Endothelial cell of umbilical vein (primary cell): Measurements from ENCODE around the gene WDR47.

Experiments
- EZH2 ChIP-seq: IDR thresholded peaks from 2 replicates; pipeline ENCODE4 v1.6.1; 2012; ENCODE audit warnings: borderline replicate concordance, low read depth, mild to moderate bottlenecking, moderate library complexity, low read length, inconsistent platforms; ENCODE audit not compliant: severe bottlenecking
- FOS ChIP-seq: IDR thresholded peaks from 2 replicates; pipeline ENCODE4 v1.6.1; 2011; ENCODE audit warnings: mild to moderate bottlenecking, low read length, moderate library complexity, borderline replicate concordance; ENCODE audit not compliant: insufficient read depth
- GATA2 ChIP-seq: IDR thresholded peaks from 2 replicates; pipeline ENCODE4 v1.7.0; 2011; ENCODE audit warnings: low read depth, mild to moderate bottlenecking, moderate library complexity, mixed read lengths, low read length; ENCODE audit not compliant: insufficient read length, insufficient read depth
- JUN ChIP-seq: IDR thresholded peaks from 2 replicates; pipeline ENCODE4 v1.6.1; 2011; ENCODE audit warnings: borderline replicate concordance, low read depth; ENCODE audit not compliant: insufficient read length, insufficient read depth
- MYC ChIP-seq: IDR thresholded peaks from one replicate; pipeline ENCODE4 v1.6.1; 2011; ENCODE audit warnings: mild to moderate bottlenecking, low read depth, low read length
- POLR2A ChIP-seq: IDR thresholded peaks from 2 replicates; pipeline ENCODE4 v1.6.1; 2012; ENCODE audit warnings: low read depth, mild to moderate bottlenecking, control low read depth, low read length
- POLR2AphosphoS5 ChIP-seq: IDR thresholded peaks from 2 replicates; pipeline ENCODE4 v1.6.1; 2012; ENCODE audit warnings: low read depth, mild to moderate bottlenecking, control low read depth, low read length, moderate library complexity; ENCODE audit not compliant: insufficient read depth
- TF ChIP-seq, protein P1 (sequence below), 2 donors: IDR thresholded peaks; 1 replicate in 1 of 2; 2 replicates in 1 of 2; pipeline ENCODE4 v1.5.1; 2011; ENCODE audit warnings: low read length in 2 of 2, mild to moderate bottlenecking in 2 of 2, moderate library complexity in 2 of 2, control low read depth in 1 of 2, inconsistent platforms in 1 of 2, low read depth in 1 of 2; ENCODE audit not compliant: insufficient read depth in 1 of 2; ENCODE audit errors: extremely low read depth in 1 of 2
- TF ChIP-seq, protein P2 (sequence below): IDR thresholded peaks from 2 replicates; pipeline ENCODE4 v1.6.1; 2011; ENCODE audit not compliant: insufficient read depth, insufficient read length

DNA sequence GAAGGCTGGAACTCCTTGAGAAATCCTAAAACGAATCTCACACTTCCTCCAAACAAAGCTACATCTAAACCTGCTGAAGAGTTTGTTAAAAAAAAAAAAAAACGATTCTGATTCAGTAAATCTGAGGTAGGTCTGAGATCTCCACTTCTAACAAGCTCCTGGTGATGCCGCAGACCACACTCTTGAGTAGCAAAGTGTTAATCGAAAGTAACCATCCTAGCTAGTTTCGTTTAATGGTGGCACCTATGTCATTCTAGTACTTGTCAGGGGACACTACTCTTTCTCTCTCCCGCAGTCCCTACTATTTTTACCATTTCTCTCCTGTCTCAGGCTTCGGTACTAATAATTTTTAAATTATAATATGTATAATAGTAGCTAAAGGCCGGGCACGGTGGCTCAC is 80.7 kb downstream of the WDR47 start:
- no peak for TF ChIP-seq POLR2A
- TF ChIP-seq, protein P1, sequence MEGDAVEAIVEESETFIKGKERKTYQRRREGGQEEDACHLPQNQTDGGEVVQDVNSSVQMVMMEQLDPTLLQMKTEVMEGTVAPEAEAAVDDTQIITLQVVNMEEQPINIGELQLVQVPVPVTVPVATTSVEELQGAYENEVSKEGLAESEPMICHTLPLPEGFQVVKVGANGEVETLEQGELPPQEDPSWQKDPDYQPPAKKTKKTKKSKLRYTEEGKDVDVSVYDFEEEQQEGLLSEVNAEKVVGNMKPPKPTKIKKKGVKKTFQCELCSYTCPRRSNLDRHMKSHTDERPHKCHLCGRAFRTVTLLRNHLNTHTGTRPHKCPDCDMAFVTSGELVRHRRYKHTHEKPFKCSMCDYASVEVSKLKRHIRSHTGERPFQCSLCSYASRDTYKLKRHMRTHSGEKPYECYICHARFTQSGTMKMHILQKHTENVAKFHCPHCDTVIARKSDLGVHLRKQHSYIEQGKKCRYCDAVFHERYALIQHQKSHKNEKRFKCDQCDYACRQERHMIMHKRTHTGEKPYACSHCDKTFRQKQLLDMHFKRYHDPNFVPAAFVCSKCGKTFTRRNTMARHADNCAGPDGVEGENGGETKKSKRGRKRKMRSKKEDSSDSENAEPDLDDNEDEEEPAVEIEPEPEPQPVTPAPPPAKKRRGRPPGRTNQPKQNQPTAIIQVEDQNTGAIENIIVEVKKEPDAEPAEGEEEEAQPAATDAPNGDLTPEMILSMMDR (IDR thresholded peaks at IDR 0.05; ENCODE audit: extremely low read depth in 1 of 2, insufficient read depth in 1 of 2, low read depth in 1 of 2, low read length in 2 of 2): no peak
- TF ChIP-seq EZH2: no peak
- no peak for TF ChIP-seq MYC
- no peak for TF ChIP-seq POLR2AphosphoS5
- TF ChIP-seq GATA2: no peak
- TF ChIP-seq, protein P2, sequence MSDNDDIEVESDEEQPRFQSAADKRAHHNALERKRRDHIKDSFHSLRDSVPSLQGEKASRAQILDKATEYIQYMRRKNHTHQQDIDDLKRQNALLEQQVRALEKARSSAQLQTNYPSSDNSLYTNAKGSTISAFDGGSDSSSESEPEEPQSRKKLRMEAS: no peak
- no peak for TF ChIP-seq JUN
- no peak for TF ChIP-seq FOS
